Measurements from ENCODE around the gene BOLA2B.
A peak's percentile ranks its signal among the peaks of the same experiment; 100 is the strongest.

The BOLA2B gene

GRCh38 chr16:30184891-30185682 lies 8.4 kb downstream of the BOLA2B start:
- Mint-ChIP-seq H3K9me3 (no peaks in the 10 kb centered on the region), H3K4me1 (peaks cover 8% of the 10 kb centered on the region), H3K27me3 (ENCODE audit: low read depth) (peaks cover 7% of the 10 kb centered on the region), H3K36me3 (ENCODE audit: low read depth) (no peaks in the 10 kb centered on the region), H3K4me3 (peak overlapping the region; percentile 66 to 74 (median 74)), H3K27ac (peak overlapping the region in 1 of 3 experiments; percentile 12)
- no peak for TF ChIP-seq CTCF (IDR thresholded peaks at IDR 0.05; ENCODE audit: unreplicated experiment in 3 of 3)

- peaks cover 8% of the 10 kb centered on the region for H3K4me1 Mint-ChIP-seq
These were observed 9.2 kb downstream of the BOLA2B start for GRCh38 chr16:30184096-30184890.

GRCh38 chr16:30183233-30184095 lies 10.0 kb downstream of the BOLA2B start, which contains the start of gene CORO1A:
Gene CORO1A (plus strand): TSS chr16:30183602. CDS start chr16:30185210, 1,608 bp downstream.
- TF ChIP-seq CTCF (IDR thresholded peaks at IDR 0.05; ENCODE audit: unreplicated experiment in 3 of 3) = no peak
- Mint-ChIP-seq H3K9me3 (no peaks in the 10 kb centered on the region), H3K36me3 (ENCODE audit: low read depth) (no peaks in the 10 kb centered on the region), H3K27ac (peak within 1 kb of the TSS in 1 of 3 experiments; percentile 33), H3K27me3 (ENCODE audit: low read depth) (peaks cover 7% of the 10 kb centered on the region), H3K4me3 (peak within 1 kb of the TSS; percentile 87 to 88 (median 87)), H3K4me1 (peaks cover 8% of the 10 kb centered on the region)

More at GRCh38 chr16:30184096-30184890, 9.2 kb downstream of the BOLA2B start:
- TF ChIP-seq CTCF (IDR thresholded peaks at IDR 0.05; ENCODE audit: unreplicated experiment in 3 of 3) = no peak
- Mint-ChIP-seq H3K27ac (peak overlapping the region in 1 of 3 experiments; percentile 33), H3K9me3 (no peaks in the 10 kb centered on the region), H3K4me3 (peak overlapping the region; percentile 66 to 74 (median 74)), H3K36me3 (ENCODE audit: low read depth) (no peaks in the 10 kb centered on the region), H3K27me3 (ENCODE audit: low read depth) (peaks cover 7% of the 10 kb centered on the region)

GRCh38 chr16:30180741-30181140 lies 12.7 kb downstream of the BOLA2B start:
- peaks cover 7% of the 10 kb centered on the region for H3K27me3 Mint-ChIP-seq (ENCODE audit: low read depth)
- no peak for TF ChIP-seq CTCF (IDR thresholded peaks at IDR 0.05; ENCODE audit: unreplicated experiment in 3 of 3)
- H3K4me3 Mint-ChIP-seq = peak overlapping the region in 2 of 3 experiments; percentile 54 to 69
- peaks cover 8% of the 10 kb centered on the region for H3K4me1 Mint-ChIP-seq
- no peaks in the 10 kb centered on the region for H3K9me3 Mint-ChIP-seq
- H3K27ac Mint-ChIP-seq = peak overlapping the region in 1 of 3 experiments; percentile 23
- H3K36me3 Mint-ChIP-seq (ENCODE audit: low read depth) = no peaks in the 10 kb centered on the region

GRCh38 chr16:30179931-30180330 lies 13.5 kb downstream of the BOLA2B start:
- Mint-ChIP-seq H3K36me3 (ENCODE audit: low read depth) (no peaks in the 10 kb centered on the region), H3K9me3 (no peaks in the 10 kb centered on the region), H3K4me1 (peaks cover 8% of the 10 kb centered on the region), H3K27me3 (ENCODE audit: low read depth) (peaks cover 4% of the 10 kb centered on the region), H3K27ac (no peak overlapping the region), H3K4me3 (no peak overlapping the region)
- TF ChIP-seq CTCF (IDR thresholded peaks at IDR 0.05; ENCODE audit: unreplicated experiment in 3 of 3) = no peak

All from nephron (organoid).